WTC11 (cell line): Measurements from ENCODE around the gene DDT. TPM values are rescaled to one million over a fixed set of nuclear protein-coding genes. Genes with fewer than 3 reads are reported as not detected.

Source experiments
- ATAC-seq: fragments of 200-7000 bp; cut with Tn5 transposase; 2 replicates; pipeline ENCODE4 v1.10.0; 2021; ENCODE audit warnings: mild to moderate bottlenecking, moderate library complexity
- CTCF ChIA-PET: fragments of 300-600 bp; sonication (Branson Sonifier 250); formaldehyde crosslinking; loops from one replicate; lab custom pipeline; 2021; ENCODE audit warnings: antibody characterized with exemption; lab: Charles Lee
- POLR2A ChIA-PET: fragments of 350-600 bp; sonication (Branson Sonifier 250); formaldehyde crosslinking; loops from one replicate; lab custom pipeline; 2021; ENCODE audit warnings: antibody characterized with exemption; lab: Charles Lee
- DNase-seq: peaks from one replicate; pipeline ENCODE4 v3.0.0; 2021; ENCODE audit warnings: low spot score
- H3K27ac Mint-ChIP-seq: 2 replicates; pipeline ENCODE4 v1.8.0; 2021; ENCODE audit warnings: mixed read lengths
- H3K27me3 Mint-ChIP-seq: 2 replicates; pipeline ENCODE4 v1.8.0; 2021; ENCODE audit warnings: low read depth, mild to moderate bottlenecking, moderate library complexity, mixed read lengths
- H3K36me3 Mint-ChIP-seq: 2 replicates; pipeline ENCODE4 v1.8.0; 2021; ENCODE audit warnings: mixed read lengths
- H3K4me1 Mint-ChIP-seq: 2 replicates; pipeline ENCODE4 v1.8.0; 2022; ENCODE audit warnings: mixed read lengths
- H3K4me3 Mint-ChIP-seq: 2 replicates; pipeline ENCODE4 v1.8.0; 2021; ENCODE audit warnings: mild to moderate bottlenecking, moderate library complexity, mixed read lengths
- H3K9me3 Mint-ChIP-seq: 2 replicates; pipeline ENCODE4 v1.8.0; 2021; ENCODE audit warnings: mixed read lengths
- ATF6 ChIP-seq: sonication (generic); formaldehyde crosslinking; IDR thresholded peaks from 2 replicates; pipeline ENCODE4 v1.8.1; 2023; ENCODE audit warnings: mild to moderate bottlenecking, missing genetic modification reagents
- CDX4 ChIP-seq: fragments of 250-450 bp; sonication (Bioruptor Pico); IDR thresholded peaks from 2 replicates; pipeline ENCODE4 v1.9.0; 2021; ENCODE audit warnings: moderate library complexity, mild to moderate bottlenecking, inconsistent platforms, borderline replicate concordance
- FOXJ3 ChIP-seq: sonication (generic); formaldehyde crosslinking; IDR thresholded peaks from 2 replicates; pipeline ENCODE4 v1.9.0; 2021; ENCODE audit warnings: missing genetic modification reagents, mild to moderate bottlenecking, borderline replicate concordance
- JAZF1 ChIP-seq: fragments of 250-450 bp; sonication (Bioruptor Pico); IDR thresholded peaks from 2 replicates; pipeline ENCODE4 v1.9.0; 2021; ENCODE audit warnings: moderate library complexity, mild to moderate bottlenecking, inconsistent platforms
- NFE2L1 ChIP-seq: sonication (generic); formaldehyde crosslinking; IDR thresholded peaks from 2 replicates; pipeline ENCODE4 v1.8.1; 2023; ENCODE audit warnings: missing genetic modification reagents
- SP1 ChIP-seq: sonication (generic); formaldehyde crosslinking; conservative IDR thresholded peaks from 2 replicates; pipeline ENCODE4 v1.8.1; 2022; ENCODE audit warnings: missing genetic modification reagents
- ZNF219 ChIP-seq: sonication (generic); formaldehyde crosslinking; IDR thresholded peaks from 2 replicates; pipeline ENCODE4 v1.8.0; 2023; ENCODE audit warnings: missing genetic modification reagents, mild to moderate bottlenecking, borderline replicate concordance
- ZNF396 ChIP-seq: fragments of 250-450 bp; sonication (Bioruptor Pico); IDR thresholded peaks from 2 replicates; pipeline ENCODE4 v1.8.0; 2021; ENCODE audit warnings: mild to moderate bottlenecking, moderate library complexity, borderline replicate concordance
- ZNF532 ChIP-seq: fragments of 250-450 bp; sonication (Bioruptor Pico); IDR thresholded peaks from 2 replicates; pipeline ENCODE4 v1.9.0; 2021; ENCODE audit warnings: mild to moderate bottlenecking, borderline replicate concordance
- ZNF671 ChIP-seq: fragments of 250-450 bp; sonication (Bioruptor Pico); IDR thresholded peaks from 2 replicates; pipeline ENCODE4 v1.8.0; 2021; ENCODE audit warnings: mild to moderate bottlenecking
- total RNA-seq: library from RNA; stranded (reverse); gene quantifications from 3 replicates; pipeline ENCODE4 v1.2.3, GENCODE V29; 2021
- TF ChIP-seq, protein P1 (sequence below): sonication (generic); formaldehyde crosslinking; IDR thresholded peaks from 2 replicates; pipeline ENCODE4 v1.8.0; 2022; ENCODE audit warnings: mild to moderate bottlenecking, missing genetic modification reagents
- TF ChIP-seq, protein P2 (sequence below): sonication (generic); formaldehyde crosslinking; IDR thresholded peaks from 2 replicates; pipeline ENCODE4 v1.8.1; 2022; ENCODE audit warnings: low read depth, missing genetic modification reagents, borderline replicate concordance
- TF ChIP-seq, protein P3 (sequence below): fragments of 250-450 bp; sonication (Bioruptor Pico); IDR thresholded peaks from 2 replicates; pipeline ENCODE4 v2.1.2; 2022; ENCODE audit warnings: mild to moderate bottlenecking, moderate library complexity
- TF ChIP-seq, protein P4 (sequence below): sonication (generic); formaldehyde crosslinking; IDR thresholded peaks from 2 replicates; pipeline ENCODE4 v1.8.1; 2022; ENCODE audit warnings: mild to moderate bottlenecking, missing genetic modification reagents, moderate library complexity, borderline replicate concordance
- TF ChIP-seq, protein P5 (sequence below): sonication (generic); formaldehyde crosslinking; IDR thresholded peaks from 2 replicates; pipeline ENCODE4 v1.8.0; 2022; ENCODE audit warnings: mild to moderate bottlenecking, missing genetic modification reagents
- TF ChIP-seq, protein P6 (sequence below): sonication (generic); formaldehyde crosslinking; conservative IDR thresholded peaks from 2 replicates; pipeline ENCODE4 v1.8.1; 2023; ENCODE audit warnings: mild to moderate bottlenecking, low read depth, missing genetic modification reagents, moderate library complexity

Gene DDT
- total RNA-seq, 1 experiment from 2014 or later = 238 TPM

GRCh38 chr22:24008022-24008283, 33.7 kb upstream of the DDT start:
- TF ChIP-seq, protein P1, sequence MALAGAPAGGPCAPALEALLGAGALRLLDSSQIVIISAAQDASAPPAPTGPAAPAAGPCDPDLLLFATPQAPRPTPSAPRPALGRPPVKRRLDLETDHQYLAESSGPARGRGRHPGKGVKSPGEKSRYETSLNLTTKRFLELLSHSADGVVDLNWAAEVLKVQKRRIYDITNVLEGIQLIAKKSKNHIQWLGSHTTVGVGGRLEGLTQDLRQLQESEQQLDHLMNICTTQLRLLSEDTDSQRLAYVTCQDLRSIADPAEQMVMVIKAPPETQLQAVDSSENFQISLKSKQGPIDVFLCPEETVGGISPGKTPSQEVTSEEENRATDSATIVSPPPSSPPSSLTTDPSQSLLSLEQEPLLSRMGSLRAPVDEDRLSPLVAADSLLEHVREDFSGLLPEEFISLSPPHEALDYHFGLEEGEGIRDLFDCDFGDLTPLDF = no peak
- TF ChIP-seq ZNF532 (CRISPR knock-in tag) = no peak
- TF ChIP-seq JAZF1 (CRISPR knock-in tag) = no peak
- TF ChIP-seq, protein P2, sequence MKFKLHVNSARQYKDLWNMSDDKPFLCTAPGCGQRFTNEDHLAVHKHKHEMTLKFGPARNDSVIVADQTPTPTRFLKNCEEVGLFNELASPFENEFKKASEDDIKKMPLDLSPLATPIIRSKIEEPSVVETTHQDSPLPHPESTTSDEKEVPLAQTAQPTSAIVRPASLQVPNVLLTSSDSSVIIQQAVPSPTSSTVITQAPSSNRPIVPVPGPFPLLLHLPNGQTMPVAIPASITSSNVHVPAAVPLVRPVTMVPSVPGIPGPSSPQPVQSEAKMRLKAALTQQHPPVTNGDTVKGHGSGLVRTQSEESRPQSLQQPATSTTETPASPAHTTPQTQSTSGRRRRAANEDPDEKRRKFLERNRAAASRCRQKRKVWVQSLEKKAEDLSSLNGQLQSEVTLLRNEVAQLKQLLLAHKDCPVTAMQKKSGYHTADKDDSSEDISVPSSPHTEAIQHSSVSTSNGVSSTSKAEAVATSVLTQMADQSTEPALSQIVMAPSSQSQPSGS (CRISPR knock-in tag) = no peak
- TF ChIP-seq ATF6 (CRISPR knock-in tag) = no peak
- TF ChIP-seq, protein P3, sequence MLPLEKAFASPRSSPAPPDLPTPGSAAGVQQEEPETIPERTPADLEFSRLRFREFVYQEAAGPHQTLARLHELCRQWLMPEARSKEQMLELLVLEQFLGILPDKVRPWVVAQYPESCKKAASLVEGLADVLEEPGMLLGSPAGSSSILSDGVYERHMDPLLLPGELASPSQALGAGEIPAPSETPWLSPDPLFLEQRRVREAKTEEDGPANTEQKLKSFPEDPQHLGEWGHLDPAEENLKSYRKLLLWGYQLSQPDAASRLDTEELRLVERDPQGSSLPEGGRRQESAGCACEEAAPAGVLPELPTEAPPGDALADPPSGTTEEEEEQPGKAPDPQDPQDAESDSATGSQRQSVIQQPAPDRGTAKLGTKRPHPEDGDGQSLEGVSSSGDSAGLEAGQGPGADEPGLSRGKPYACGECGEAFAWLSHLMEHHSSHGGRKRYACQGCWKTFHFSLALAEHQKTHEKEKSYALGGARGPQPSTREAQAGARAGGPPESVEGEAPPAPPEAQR (CRISPR knock-in tag) = no peak
- no peak for TF ChIP-seq CDX4 (CRISPR knock-in tag)
- TF ChIP-seq ZNF671 (CRISPR knock-in tag) = no peak
- TF ChIP-seq ZNF396 (CRISPR knock-in tag) = no peak
- TF ChIP-seq SP1 (CRISPR knock-in tag) = no peak
- TF ChIP-seq, protein P4, sequence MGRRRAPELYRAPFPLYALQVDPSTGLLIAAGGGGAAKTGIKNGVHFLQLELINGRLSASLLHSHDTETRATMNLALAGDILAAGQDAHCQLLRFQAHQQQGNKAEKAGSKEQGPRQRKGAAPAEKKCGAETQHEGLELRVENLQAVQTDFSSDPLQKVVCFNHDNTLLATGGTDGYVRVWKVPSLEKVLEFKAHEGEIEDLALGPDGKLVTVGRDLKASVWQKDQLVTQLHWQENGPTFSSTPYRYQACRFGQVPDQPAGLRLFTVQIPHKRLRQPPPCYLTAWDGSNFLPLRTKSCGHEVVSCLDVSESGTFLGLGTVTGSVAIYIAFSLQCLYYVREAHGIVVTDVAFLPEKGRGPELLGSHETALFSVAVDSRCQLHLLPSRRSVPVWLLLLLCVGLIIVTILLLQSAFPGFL (CRISPR knock-in tag) = no peak
- TF ChIP-seq, protein P5, sequence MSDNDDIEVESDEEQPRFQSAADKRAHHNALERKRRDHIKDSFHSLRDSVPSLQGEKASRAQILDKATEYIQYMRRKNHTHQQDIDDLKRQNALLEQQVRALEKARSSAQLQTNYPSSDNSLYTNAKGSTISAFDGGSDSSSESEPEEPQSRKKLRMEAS (CRISPR knock-in tag) = no peak
- TF ChIP-seq NFE2L1 (CRISPR knock-in tag) = no peak
- TF ChIP-seq, protein P6, sequence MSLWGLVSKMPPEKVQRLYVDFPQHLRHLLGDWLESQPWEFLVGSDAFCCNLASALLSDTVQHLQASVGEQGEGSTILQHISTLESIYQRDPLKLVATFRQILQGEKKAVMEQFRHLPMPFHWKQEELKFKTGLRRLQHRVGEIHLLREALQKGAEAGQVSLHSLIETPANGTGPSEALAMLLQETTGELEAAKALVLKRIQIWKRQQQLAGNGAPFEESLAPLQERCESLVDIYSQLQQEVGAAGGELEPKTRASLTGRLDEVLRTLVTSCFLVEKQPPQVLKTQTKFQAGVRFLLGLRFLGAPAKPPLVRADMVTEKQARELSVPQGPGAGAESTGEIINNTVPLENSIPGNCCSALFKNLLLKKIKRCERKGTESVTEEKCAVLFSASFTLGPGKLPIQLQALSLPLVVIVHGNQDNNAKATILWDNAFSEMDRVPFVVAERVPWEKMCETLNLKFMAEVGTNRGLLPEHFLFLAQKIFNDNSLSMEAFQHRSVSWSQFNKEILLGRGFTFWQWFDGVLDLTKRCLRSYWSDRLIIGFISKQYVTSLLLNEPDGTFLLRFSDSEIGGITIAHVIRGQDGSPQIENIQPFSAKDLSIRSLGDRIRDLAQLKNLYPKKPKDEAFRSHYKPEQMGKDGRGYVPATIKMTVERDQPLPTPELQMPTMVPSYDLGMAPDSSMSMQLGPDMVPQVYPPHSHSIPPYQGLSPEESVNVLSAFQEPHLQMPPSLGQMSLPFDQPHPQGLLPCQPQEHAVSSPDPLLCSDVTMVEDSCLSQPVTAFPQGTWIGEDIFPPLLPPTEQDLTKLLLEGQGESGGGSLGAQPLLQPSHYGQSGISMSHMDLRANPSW (CRISPR knock-in tag) = no peak
- TF ChIP-seq ZNF219 (CRISPR knock-in tag) = no peak
- no peak for TF ChIP-seq FOXJ3 (CRISPR knock-in tag)
- ChIA-PET POLR2A (no interaction called here), CTCF (interaction anchor here (2.1 kb wide), 1 partner anchor 149 kb away, joined by 6 read pairs; no protein-coding TSS in a partner anchor)
- H3K9me3 Mint-ChIP-seq = peaks cover 5% of the 10 kb centered on the region
- H3K27me3 Mint-ChIP-seq = peaks cover 18% of the 10 kb centered on the region
- H3K4me3 Mint-ChIP-seq = no peak overlapping the region
- H3K4me1 Mint-ChIP-seq = peaks cover 4% of the 10 kb centered on the region
- H3K36me3 Mint-ChIP-seq = no peaks in the 10 kb centered on the region
- DNase-seq = no peak
- H3K27ac Mint-ChIP-seq = no peak overlapping the region
- ATAC-seq = no peak
